ENCODE measurements around the gene UNCX.

Gene UNCX

DNA sequence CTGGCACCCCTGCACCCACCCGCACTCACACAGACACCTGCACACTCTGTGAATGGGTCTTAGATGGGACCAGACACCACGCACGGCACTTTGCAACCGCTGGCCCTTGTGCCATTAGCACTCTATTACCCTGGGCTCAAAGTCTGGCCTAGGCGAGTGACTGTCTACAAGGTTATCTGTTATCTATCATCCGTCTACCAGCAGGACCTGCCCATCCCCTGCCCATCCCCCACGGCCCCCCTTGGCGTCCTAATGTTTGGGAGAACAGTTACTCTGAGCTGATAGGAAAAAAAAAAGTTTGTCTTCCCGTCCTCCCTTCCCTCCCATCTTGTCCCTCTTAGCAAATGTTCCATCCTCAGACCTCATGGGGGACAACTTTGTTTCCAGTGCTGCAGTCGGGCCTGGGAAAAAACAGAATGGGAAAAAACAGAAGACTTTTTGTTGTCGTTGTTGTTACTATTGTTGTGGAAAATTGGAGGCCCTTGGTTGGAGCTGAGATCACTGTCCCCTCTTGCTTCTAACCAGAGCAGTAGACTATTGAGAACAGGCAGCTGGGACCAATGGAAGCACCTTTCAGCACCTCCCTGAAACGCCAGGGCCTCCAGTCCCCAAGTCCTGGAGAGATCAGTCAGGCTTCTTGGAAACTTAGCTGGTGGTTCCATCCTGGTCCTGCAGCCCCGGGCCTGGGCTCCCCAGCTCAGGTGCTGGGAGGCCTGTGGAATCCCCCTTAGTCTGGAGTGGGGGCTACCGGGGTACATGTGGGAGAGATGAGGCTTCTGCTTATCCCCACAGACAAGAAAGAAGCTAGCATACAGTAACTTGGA is 12.2 kb downstream of the UNCX start:
- DNase-seq, result no peak

- DNase-seq, result no peak
Measured at GRCh38 chr7:1245524-1246050, 12.9 kb downstream of the UNCX start.

- DNase-seq, result no peak
Measured at GRCh38 chr7:1246160-1246870, 13.6 kb downstream of the UNCX start.

GRCh38 chr7:1246871-1247526 is 14.3 kb downstream of the UNCX start:
- DNase-seq, result no peak

DNA sequence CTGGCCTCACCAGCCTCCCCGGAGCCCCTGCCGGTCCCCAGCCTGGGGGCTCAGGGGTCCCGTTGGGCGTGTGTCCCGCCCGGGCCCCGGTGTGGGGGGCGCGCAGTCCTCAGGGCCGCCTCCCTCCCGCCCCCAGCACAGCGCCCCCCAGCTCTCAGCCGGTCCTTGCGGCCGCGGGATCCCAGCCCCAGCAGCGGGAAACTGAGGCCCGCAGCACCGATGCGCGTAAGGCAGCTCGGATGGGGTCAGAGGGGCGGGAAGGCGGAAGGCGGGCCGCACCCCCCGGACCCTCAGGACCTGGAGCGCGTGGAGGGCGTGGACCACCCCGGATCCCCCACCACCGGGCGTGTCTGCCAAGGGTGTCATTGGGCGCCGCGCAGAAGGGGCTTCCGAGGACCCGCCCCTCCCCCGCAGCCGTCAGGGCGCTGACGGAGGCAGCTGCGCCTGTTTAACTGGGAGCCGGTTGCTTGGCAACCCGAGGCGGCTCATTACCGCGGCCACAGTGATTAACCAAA is 14.9 kb downstream of the UNCX start:
- no peak for DNase-seq

DNA sequence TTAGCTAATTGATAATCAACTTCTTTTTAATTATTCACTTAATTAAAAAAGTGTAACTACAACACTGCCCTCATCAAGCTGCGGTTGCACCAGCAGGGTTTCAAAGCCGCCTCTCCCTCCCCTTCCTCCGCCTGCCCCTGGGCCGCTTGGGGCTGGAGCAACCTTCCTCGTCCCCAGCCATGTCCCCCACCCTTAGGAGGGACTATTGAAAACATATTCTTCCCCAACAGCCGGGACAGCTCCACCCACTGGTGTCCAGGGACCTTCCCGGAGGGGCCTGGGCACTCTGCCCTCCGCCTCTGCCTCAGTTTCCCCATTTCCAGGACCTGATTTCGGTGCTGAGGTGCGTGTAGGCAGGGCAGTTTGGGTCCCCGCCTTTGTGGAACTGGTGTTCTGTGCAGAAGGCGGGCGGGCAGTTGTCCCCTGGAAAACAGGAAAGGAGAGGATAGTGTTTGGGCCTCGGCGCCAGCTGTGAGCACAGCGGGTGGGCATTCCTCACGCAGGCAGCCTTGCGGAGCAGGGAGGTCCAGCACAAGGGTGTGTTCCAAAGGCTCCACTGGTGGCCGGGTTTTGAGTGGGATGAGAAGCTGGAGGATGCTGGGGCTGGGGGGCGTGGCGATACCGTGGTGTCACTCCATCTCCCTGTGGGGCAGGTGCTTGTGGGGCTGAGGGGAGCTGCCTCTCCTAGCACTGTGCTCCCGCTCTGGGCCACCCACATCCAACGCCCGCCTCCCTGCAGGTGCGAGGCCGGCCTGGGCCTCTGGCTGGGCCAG is 15.7 kb downstream of the UNCX start:
- DNase-seq, result no peak

- no peak for DNase-seq
Measured at GRCh38 chr7:1248916-1249581, 16.4 kb downstream of the UNCX start.

DNA sequence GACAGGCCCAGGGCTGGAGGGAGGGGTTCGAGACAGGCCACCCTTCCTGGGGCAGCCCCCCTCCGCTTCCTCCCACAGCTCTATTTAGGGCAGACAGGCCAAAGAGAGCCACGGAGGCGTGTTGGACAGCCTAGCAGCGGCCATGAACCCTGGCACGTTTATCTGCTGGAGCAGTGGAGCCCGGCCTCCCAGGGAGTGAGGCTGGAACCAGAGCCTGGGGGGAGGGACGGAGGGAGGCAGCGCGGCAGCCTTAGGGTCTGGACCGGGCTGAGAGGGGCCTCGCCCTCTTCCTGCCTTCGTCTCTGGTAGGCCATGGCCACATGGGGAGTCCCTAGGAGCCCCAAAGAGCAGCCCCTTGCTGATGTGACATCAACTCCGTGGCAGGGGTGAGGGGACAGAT is 17.1 kb downstream of the UNCX start:
- DNase-seq, result no peak

- DNase-seq, result no peak
Measured at GRCh38 chr7:1250901-1251300, 18.2 kb downstream of the UNCX start.

DNA sequence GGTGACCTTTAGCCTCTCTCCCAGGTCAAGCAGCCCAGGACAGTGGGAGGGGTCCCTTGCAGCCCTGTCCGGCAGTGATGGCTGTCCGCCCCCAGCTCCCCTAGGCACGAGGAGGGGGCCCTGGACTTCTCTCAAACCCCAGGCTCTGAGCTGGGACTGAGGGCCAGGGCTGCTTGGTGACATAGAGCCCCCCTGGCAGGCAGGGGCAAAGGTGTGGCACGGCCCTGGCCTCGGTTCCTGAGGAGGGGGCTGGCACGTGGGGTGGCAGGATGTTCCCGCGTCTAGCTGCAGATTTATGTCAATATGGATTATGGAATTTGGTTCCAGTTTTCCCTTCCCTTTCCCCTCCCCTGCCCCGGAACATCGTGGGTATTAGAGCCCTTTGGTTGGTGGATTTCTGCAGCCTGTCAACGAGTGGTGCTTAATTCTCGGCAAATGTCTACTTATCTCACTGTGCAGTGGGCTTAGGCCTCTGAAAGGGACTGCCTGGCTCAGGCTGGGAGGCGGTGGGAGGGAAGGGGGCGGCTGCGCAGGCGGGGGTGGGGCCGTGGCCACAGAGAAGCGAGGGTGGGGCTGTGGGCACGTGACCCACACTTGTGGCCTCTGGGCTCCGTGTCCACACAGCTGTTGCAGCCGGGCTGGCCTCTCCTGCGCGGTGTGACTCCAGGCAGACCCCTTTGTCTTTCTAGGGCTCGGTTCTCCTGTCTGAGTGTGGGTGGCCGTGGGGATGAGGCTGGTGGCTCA is 19.3 kb downstream of the UNCX start:
- no peak for DNase-seq

DNA sequence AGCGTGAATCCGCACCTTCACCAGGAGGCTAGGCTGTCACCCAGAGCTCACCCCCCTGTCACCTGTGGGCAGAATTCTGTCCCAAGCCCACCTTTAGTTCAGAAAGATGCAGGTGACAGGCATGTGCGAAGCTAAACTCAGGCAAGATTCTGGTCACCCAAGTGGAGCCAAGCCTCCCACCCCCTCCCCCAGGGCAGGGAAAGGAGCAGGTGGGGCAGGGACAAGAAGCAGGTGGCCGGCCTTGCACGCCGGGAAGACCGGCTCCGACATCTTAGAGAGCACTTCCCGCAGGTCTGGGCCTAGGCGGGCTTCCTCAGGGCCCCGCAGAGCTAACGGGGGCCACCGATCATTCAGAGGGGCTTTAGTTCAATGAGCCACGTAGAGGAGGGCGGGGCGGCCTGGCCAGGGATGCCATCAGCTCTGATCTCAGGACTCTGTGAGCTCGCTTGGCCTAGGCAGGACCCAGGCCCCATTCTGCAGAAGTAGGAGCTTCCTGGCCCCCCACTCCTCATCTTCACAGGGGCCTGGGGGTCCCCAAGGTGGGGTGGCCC is 19.9 kb downstream of the UNCX start:
- DNase-seq, result no peak

DNA sequence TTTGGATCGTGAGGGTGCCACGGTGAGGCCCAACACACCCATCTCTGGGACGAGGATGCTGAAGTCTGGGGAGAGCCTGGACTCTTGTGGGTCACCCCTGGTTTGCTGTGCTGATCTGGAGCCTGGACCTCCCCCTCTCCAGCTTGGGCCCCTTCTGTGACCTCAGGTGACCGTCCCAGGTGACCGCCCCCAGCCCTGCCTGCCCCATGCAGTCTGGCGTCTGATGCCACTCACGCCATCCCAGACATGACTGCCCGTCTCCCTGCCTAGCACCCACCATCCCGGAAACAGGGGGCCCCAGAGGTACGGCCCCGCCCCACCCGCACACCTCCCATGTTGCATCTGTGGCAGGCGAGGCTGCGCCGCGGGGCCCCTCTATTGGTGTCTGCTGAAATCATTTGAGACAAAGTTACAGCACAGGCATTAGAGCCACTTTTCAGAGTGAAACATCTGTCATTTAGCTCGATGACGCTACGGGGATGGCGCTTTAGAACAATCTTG is 21.1 kb downstream of the UNCX start:
- no peak for DNase-seq

- DNase-seq, result no peak
Measured at GRCh38 chr7:1254281-1255079, 21.8 kb downstream of the UNCX start.

DNA sequence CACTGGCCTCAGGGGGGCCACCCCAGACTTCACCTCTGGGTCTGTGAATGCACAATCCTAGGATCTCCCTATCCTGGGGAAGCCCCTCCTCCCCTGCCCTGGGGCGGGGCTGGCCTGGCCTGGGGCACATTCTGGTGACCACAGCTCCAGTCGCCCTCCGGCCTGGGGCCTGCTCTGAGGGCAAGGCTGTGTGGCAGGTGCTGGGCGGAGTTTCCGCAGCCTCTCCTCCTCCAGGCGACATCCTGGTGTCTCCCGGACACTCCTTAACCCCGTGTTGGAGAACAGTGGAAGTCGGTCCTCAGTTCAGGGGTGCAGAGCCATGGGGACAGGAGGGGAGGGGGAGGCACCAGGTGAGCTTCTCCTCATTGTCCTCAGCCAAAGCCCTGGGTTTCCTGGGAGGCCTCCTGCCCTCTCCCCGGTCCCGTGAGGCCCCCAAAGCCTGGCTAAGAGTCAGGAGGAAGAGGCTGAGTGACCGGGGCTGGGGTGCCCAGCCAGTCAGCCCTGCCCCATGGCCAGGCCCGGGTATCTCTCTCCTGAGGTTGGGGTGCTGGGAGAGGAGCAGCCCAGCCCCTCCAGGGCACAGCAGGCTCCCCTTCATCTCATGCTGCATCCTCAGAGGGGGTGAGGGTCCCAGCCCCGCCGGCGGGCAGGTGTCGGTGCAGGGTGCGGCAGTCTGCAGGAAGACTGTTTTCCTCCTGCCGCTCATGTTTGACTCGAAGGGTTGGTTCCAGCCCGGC is 22.6 kb downstream of the UNCX start:
- DNase-seq, result no peak

DNA sequence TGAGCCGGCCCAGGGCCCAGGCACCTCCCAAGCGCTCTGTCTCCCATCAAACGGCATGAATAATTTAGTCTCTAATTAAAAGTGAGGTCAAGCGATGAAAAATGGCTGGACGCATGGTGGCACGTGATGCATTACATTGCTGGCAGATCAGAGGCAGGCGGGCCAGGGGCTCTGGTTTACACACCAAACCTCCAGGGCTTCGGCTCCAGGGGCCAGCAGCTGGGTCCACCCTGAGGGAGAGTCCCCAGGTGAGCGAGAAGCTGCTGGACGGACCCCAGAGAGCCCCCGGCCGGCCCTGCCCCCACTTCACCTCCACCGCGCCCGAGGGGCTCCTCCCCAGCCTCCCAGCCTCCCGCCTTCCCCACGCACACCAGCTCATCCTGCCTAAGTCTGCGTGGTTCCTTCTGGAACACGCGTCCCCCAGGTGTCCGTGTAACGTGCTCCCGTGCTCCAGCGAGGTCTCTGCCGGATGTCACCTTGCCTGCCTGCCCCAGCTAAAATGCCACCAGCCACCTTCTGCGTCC is 23.2 kb downstream of the UNCX start:
- no peak for DNase-seq

DNA sequence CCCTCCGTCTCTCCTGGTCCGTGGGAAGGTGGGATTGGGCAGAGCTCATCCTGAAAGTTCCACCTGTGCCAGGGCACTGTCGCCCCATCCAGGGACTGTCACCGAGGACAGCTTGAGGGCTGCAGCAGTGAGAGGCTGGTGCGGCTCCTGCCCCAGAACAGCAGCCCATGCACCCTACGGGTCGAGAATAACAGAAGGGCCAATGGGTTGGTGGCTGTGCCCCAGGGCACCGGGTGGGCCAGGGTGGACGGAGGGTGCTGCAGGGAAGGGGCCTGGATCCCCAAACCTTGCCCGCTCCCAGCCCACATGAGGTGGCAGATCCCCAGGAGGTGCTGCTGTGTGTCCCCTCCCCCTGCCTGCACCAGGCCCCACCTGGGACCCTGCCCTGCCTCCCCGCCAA is 23.9 kb downstream of the UNCX start:
- no peak for DNase-seq

DNA sequence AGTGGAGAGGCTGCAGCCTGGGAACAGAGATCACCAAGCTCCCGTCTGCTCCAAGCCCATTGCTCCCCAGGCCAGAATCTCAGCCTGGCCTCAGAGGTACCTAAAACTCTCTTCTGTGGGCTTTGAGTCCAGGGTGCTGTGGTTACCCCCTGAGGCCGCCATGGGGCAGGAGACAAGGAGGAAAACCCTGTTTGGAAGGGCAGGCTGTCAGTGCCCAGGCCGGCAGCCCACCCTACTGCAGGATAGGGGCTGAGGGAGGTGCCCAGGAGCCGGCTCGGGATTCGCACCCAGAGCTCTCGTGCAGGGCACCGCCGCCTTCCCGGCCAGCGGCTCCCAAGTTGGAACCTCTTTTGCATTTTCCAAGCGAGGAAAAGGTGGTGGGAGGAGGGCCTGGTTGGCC is 24.5 kb downstream of the UNCX start:
- DNase-seq, result no peak

- DNase-seq, result no peak
Measured at GRCh38 chr7:1257863-1258262, 25.2 kb downstream of the UNCX start.

Measured in stimulated activated CD4-positive, alpha-beta T cell treated with anti-CD3 and anti-CD28 coated beads, Interleukin-4, amount 100 ng/mL, for 1 hour (primary cell).